Immature natural killer cell (primary cell): ENCODE measurements around the gene PRXL2A. TPM values are rescaled to one million over a fixed set of nuclear protein-coding genes. Genes with fewer than 3 reads are reported as not detected.
A peak's percentile ranks its signal among the peaks of the same experiment; 100 is the strongest.

Source experiments
- DNase-seq, 3 donors: peaks; one replicate each; pipeline ENCODE4 v3.0.0; 2022; ENCODE audit warnings: mixed read lengths in 1 of 3
- H3K27ac Mint-ChIP-seq, 6 donors: one replicate each; pipeline ENCODE4 v1.8.0; 2020; ENCODE audit warnings: mixed read lengths in 6 of 6, mild to moderate bottlenecking in 5 of 6, inconsistent platforms in 4 of 6, moderate library complexity in 3 of 6
- H3K27me3 Mint-ChIP-seq, 3 donors: one replicate each; pipeline ENCODE4 v1.8.0; 2020 to 2021; ENCODE audit warnings: low read depth in 3 of 3, mild to moderate bottlenecking in 3 of 3, mixed read lengths in 3 of 3, moderate library complexity in 3 of 3, inconsistent platforms in 1 of 3
- H3K36me3 Mint-ChIP-seq, 3 donors: one replicate each; pipeline ENCODE4 v1.8.0; 2020; ENCODE audit warnings: mixed read lengths in 3 of 3, inconsistent platforms in 2 of 3, mild to moderate bottlenecking in 2 of 3
- H3K4me1 Mint-ChIP-seq, 2 donors: one replicate each; pipeline ENCODE4 v1.8.0; 2020; ENCODE audit warnings: inconsistent platforms in 2 of 2, mild to moderate bottlenecking in 2 of 2, mixed read lengths in 2 of 2, moderate library complexity in 1 of 2
- H3K4me3 Mint-ChIP-seq, 5 donors: one replicate each; pipeline ENCODE4 v1.8.0; 2020; ENCODE audit warnings: mild to moderate bottlenecking in 5 of 5, mixed read lengths in 5 of 5, inconsistent platforms in 3 of 5, moderate library complexity in 3 of 5
- H3K9me3 Mint-ChIP-seq, 6 donors: one replicate each; pipeline ENCODE4 v1.8.0; 2020; ENCODE audit warnings: mild to moderate bottlenecking in 6 of 6, mixed read lengths in 6 of 6, inconsistent platforms in 4 of 6, moderate library complexity in 3 of 6
- polyA plus RNA-seq, 3 donors: library from polyadenylated mRNA; unstranded; fragments of 300-500 nt; fragmentation: Illumina TruSeq; gene quantifications; one replicate each; pipeline ENCODE4 v1.2.3, GENCODE V29; 2021

PRXL2A gene
- polyA plus RNA-seq, 3 donors from 2014 or later: 3.9 to 6.3 (median 4.3) TPM

DNA sequence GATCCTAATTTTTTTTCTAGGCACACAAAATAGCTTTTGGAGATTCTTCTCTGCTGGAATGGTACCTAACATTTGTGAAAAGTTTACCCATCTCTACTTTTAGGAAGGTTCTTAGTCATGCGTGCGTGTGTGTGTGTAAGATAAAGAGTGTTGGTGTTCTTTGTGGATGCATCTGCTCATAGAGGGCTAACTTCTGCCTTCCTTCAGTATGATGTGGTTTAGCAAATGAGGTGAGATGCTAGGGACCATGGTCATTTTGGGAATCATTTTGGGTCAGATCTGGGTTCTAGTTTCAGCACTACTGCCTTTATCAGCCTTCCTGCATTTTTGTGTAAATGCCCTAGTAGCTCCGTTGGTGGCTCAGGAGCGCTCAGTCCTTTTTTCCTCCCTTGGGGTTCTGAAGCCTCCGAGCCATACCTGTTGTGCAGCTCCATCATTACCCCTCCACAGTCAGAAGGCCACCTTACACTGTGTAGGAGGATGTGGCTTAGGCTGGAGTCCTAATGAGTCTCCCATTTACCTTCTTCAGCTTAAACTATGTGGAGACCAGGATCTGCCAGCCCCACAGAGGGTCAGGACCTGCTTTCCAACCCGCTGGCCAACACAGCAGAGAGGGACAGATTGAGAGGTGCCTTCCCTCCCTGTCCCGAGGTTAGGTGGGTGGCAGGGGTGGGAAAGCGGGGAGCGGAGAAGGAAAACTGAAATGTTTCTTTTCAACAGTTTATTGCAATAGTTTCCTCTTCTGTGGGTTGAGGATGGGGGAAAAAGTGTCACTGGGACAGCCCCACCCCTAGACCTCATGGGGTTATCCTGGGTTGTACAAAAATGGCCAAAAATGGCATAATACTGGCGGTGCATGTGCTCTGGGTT lies 77.0 kb downstream of the PRXL2A start:
- no peak for DNase-seq
- Mint-ChIP-seq H3K36me3 (peaks cover 9 to 13% (median 13%) of the 10 kb centered on the region in 3 donors), H3K27me3 (peaks cover 8 to 30% (median 16%) of the 10 kb centered on the region in 3 donors), H3K4me3 (peak overlapping the region; percentile 81 to 86 (median 84)), H3K9me3 (no peaks in the 10 kb centered on the region), H3K27ac (peak overlapping the region; percentile 79 to 98 (median 94)), H3K4me1 (peaks cover 96 to 100% of the 10 kb centered on the region in 2 donors)

DNA sequence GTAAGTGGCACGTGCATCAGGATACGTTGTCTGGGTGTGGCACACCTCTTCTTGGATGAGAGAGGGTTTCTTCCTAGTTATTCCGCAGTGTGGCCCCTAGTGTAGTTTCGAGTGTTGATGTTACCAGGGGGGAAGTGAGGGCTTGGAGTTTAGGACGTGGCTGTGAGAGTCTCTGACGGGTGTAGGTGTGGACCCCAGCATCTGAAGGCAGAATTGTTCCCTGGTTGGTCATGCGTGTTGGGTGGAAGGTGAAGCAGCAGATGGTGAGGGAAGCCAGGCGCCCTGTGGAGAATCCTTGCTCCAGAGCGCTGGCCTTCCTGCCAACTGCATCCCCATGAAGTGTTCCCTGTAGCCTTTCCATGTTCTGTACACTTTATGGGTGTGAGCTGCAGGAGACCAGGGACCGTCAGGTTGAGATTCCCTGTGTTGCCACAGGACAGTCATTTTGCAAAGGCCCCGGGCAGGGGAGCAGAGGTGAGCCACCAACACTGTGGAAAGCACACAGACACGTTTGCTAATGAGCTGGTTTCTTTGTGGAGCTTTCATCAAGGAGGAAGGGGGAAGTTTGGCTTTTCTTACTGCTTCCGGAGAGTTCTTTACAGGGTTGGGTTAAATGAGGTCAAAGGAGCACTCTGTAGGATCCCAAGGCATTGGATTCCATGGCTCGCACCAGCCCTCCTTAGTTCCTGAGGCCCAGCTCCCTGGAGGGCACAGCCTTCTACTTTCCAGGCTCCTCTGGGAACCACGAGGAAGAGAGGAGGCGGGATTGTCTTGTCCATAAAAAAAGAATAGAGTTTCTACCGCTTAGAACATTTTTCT lies 77.8 kb downstream of the PRXL2A start:
- Mint-ChIP-seq H3K4me3 (peak overlapping the region; percentile 81 to 86 (median 84)), H3K27me3 (peaks cover 8 to 30% (median 16%) of the 10 kb centered on the region in 3 donors), H3K4me1 (peaks cover 98 to 100% of the 10 kb centered on the region in 2 donors), H3K27ac (peak overlapping the region; percentile 79 to 98 (median 94)), H3K36me3 (peaks cover 13 to 15% (median 14%) of the 10 kb centered on the region in 3 donors), H3K9me3 (no peaks in the 10 kb centered on the region)
- DNase-seq: no peak

Other genes starting within 250 kb of the PRXL2A start
- 100 to 1,000 TPM; 136 to 270 (median 181) TPM for gene ANXA11, start 203.0 kb upstream of the PRXL2A start, polyA plus RNA-seq
- not detected for gene MAT1A, start 118.9 kb upstream of the PRXL2A start, polyA plus RNA-seq
- not detected for gene DYDC1, start 51.8 kb upstream of the PRXL2A start, polyA plus RNA-seq
- not detected for gene DYDC2, start 51.8 kb upstream of the PRXL2A start, polyA plus RNA-seq
- gene TSPAN14, start 45.8 kb downstream of the PRXL2A start, polyA plus RNA-seq: 100 to 1,000 TPM; 141 to 363 (median 226) TPM
- not detected for gene SH2D4B, start 129.4 kb downstream of the PRXL2A start, polyA plus RNA-seq